Endodermal cell (in vitro differentiated cells): ENCODE data around the gene GAB3. TPM values are rescaled to one million over a fixed set of nuclear protein-coding genes. Genes with fewer than 3 reads are reported as not detected.
"Not testable (repeated sequence)": the region's sequence is repeated elsewhere in the genome, so short reads cannot be mapped to it uniquely, and the experiment has no call there.

Experiments
- DNase-seq: peaks from one replicate; pipeline ENCODE4 v3.0.0-alpha.2; 2017
- H3K27ac ChIP-seq: 2 replicates; pipeline ENCODE4 v1.5.1; 2013; ENCODE audit warnings: mild to moderate bottlenecking, low read depth, low read length, moderate library complexity
- H3K27me3 ChIP-seq: 2 replicates; pipeline ENCODE4 v1.6.1; 2013; ENCODE audit warnings: mild to moderate bottlenecking, low read length, moderate library complexity; ENCODE audit not compliant: insufficient read depth, control insufficient read depth, poor library complexity, severe bottlenecking
- H3K36me3 ChIP-seq: 2 replicates; pipeline ENCODE4 v1.7.0; 2013; ENCODE audit warnings: mild to moderate bottlenecking, low read length, moderate library complexity; ENCODE audit not compliant: control insufficient read depth, insufficient read depth
- H3K4me1 ChIP-seq: one replicate; pipeline ENCODE4 v1.7.0; 2013; ENCODE audit warnings: low read length; ENCODE audit not compliant: control insufficient read depth, insufficient read depth
- H3K4me3 ChIP-seq: 2 replicates; pipeline ENCODE4 v1.5.1; 2013; ENCODE audit warnings: mild to moderate bottlenecking, low read length, moderate library complexity
- H3K9ac ChIP-seq: 2 replicates; pipeline ENCODE4 v1.6.1; 2013; ENCODE audit warnings: mild to moderate bottlenecking, low read length, moderate library complexity; ENCODE audit not compliant: poor library complexity, severe bottlenecking; ENCODE audit errors: extremely low read depth
- H3K9me3 ChIP-seq: 2 replicates; pipeline ENCODE4 v1.6.1; 2013; ENCODE audit warnings: mild to moderate bottlenecking, low read length, moderate library complexity; ENCODE audit not compliant: control insufficient read depth
- H3K27ac Mint-ChIP-seq: 2 replicates; pipeline ENCODE4 v1.8.0; 2020; ENCODE audit warnings: mixed read lengths
- H3K27me3 Mint-ChIP-seq: 2 replicates; pipeline ENCODE4 v1.8.0; 2021; ENCODE audit warnings: mild to moderate bottlenecking, mixed read lengths; ENCODE audit not compliant: insufficient read depth
- H3K36me3 Mint-ChIP-seq: 2 replicates; pipeline ENCODE4 v1.8.0; 2020; ENCODE audit warnings: low read depth, mixed read lengths
- H3K4me1 Mint-ChIP-seq: 2 replicates; pipeline ENCODE4 v1.8.0; 2020; ENCODE audit warnings: mixed read lengths
- H3K4me3 Mint-ChIP-seq: 2 replicates; pipeline ENCODE4 v1.8.0; 2020; ENCODE audit warnings: mild to moderate bottlenecking, moderate library complexity, mixed read lengths
- H3K9me3 Mint-ChIP-seq: 2 replicates; pipeline ENCODE4 v1.8.0; 2020; ENCODE audit warnings: mild to moderate bottlenecking, mixed read lengths
- WGBS, 2 experiments: methylation state at CpG; one replicate each; pipeline versions ENCODE4 v1.1.5 to v1.1.7; 2013; ENCODE audit warnings: missing lambda C conversion rate in 2 of 2, mixed read lengths in 1 of 2; ENCODE audit not compliant: insufficient coverage in 1 of 2, insufficient read length in 1 of 2; 5-methylcytosine and 5-hydroxymethylcytosine counted together
- total RNA-seq, 2 donors: library from RNA; stranded (reverse); fragmentation: NEBNext Ultra II Directional in 1 of 2; extraction: Animal tissue kit (Norgen Biotek cat#: 25700) in 1 of 2; gene quantifications; 2 replicates in 1 of 2; 3 replicates in 1 of 2; pipeline ENCODE4 v1.2.1, GENCODE V29; 2021
- TF ChIP-seq, protein P1 (sequence below): fragments of 200-600 bp; sonication (generic); conservative IDR thresholded peaks from 2 replicates; pipeline ENCODE4 v1.5.0; 2021; ENCODE audit warnings: antibody characterized with exemption, mild to moderate bottlenecking

The GAB3 gene
- total RNA-seq, 2 donors from 2014 or later = 0.13 to 0.55 TPM

DNA sequence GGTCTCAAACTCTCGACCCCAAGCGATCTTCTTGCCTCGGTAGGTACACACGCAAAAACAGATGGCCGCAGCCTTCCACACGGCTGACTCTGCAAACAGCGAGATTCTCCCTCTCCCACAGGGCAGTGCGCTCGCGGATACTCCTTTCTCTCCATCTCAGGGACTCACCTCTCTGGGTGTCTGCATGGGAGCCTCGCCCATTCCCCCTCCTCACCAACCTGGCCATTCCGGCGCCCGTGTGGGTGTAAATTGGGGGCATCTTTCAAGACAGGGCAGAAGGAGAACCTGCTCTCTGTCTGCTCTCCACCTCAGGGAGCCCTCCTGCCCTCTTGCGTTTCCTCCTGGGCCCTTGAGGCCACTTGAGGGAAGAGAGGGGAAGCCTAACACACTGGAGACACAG lies 101.9 kb downstream of the GAB3 start:
- 94% methylated on average over 11 of the region's 15 CpGs; no CpG with 5 or more reads in 1 of the 2 experiments for WGBS, 2 experiments

DNA sequence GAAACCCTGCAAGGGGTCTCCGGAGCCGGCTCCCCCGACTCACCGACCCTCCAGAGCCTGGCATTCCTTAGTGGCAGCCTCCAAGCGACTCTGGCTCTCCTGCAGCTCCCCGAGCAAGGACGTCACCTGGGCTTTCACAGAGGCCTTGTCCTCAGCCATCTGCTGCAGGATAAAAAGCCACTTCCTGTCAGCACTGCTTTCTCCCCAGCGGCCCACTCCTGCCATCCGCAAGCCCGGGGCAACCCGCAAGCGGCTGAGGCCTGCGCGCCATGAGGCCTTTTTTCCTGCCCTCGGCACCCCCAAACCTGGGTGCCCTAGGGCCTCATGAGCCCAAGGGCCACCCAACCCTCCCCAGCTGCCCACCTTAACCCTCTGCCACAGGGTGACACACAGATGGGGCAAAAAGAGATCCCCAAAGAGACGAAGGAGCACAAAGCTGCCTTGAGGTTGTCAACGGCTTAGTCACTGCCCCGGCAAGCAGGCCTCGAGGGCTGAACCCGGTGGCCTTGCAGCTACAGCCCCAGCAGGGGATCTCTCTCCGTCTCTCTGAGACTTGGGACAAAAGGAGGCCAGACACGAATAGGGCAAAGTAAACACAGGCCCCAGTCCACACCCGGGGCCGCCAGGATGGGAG lies 105.0 kb downstream of the GAB3 start:
- no CpG with 5 or more reads among the region's 24 CpGs for whole genome bisulfite sequencing, 2 experiments
- not testable (repeated sequence) for H3K4me1 ChIP-seq, H3K27ac Mint-ChIP-seq, H3K4me1 Mint-ChIP-seq, H3K9ac ChIP-seq, H3K36me3 ChIP-seq, H3K27ac ChIP-seq, H3K4me3 ChIP-seq, H3K9me3 ChIP-seq, H3K27me3 Mint-ChIP-seq, H3K36me3 Mint-ChIP-seq, H3K27me3 ChIP-seq, DNase-seq, H3K4me3 Mint-ChIP-seq
- peaks cover 19% of the 10 kb centered on the region for H3K9me3 Mint-ChIP-seq

More for the DNA sequence above, 101.9 kb downstream of the GAB3 start:
- no peaks in the 10 kb centered on the region for H3K4me1 Mint-ChIP-seq
- DNase-seq = no peak
- Histone ChIP-seq H3K9ac (no peak overlapping the region), H3K36me3 (no peaks in the 10 kb centered on the region), H3K27ac (no peak overlapping the region), H3K4me1 (no peaks in the 10 kb centered on the region), H3K27me3 (no peaks in the 10 kb centered on the region), H3K4me3 (no peak overlapping the region), H3K9me3 (no peaks in the 10 kb centered on the region)
- H3K4me3 Mint-ChIP-seq = no peak overlapping the region
- TF ChIP-seq, protein P1, sequence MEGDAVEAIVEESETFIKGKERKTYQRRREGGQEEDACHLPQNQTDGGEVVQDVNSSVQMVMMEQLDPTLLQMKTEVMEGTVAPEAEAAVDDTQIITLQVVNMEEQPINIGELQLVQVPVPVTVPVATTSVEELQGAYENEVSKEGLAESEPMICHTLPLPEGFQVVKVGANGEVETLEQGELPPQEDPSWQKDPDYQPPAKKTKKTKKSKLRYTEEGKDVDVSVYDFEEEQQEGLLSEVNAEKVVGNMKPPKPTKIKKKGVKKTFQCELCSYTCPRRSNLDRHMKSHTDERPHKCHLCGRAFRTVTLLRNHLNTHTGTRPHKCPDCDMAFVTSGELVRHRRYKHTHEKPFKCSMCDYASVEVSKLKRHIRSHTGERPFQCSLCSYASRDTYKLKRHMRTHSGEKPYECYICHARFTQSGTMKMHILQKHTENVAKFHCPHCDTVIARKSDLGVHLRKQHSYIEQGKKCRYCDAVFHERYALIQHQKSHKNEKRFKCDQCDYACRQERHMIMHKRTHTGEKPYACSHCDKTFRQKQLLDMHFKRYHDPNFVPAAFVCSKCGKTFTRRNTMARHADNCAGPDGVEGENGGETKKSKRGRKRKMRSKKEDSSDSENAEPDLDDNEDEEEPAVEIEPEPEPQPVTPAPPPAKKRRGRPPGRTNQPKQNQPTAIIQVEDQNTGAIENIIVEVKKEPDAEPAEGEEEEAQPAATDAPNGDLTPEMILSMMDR = no peak
- H3K27me3 Mint-ChIP-seq = no peaks in the 10 kb centered on the region
- no peaks in the 10 kb centered on the region for H3K36me3 Mint-ChIP-seq
- H3K9me3 Mint-ChIP-seq = peaks cover 25% of the 10 kb centered on the region
- no peak overlapping the region for H3K27ac Mint-ChIP-seq

DNA sequence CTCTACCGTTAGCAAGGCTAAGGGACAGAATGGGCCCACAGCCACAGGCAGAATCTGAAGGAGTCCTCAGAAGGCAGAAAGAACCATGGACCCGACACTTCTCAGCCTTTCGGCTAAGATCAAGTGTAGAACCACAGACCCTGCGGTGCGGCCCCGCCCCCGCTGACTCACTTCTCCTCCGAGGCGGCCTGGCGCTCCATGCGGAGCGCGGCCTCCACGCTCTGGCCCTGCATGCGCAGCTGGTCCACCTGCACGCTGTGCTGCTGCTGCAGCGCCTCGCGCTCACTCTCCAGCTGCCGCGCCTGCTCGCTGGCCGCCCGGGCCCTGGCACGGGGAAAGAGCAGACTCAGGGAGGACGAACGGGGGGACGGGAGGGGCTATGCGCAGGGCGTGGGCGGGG lies 107.2 kb downstream of the GAB3 start:
- DNase-seq, H3K27me3 Mint-ChIP-seq, H3K9me3 Mint-ChIP-seq, H3K36me3 Mint-ChIP-seq, H3K9me3 ChIP-seq, H3K4me3 Mint-ChIP-seq, H3K4me1 ChIP-seq, H3K27ac Mint-ChIP-seq, H3K36me3 ChIP-seq, H3K9ac ChIP-seq, H3K27ac ChIP-seq, H3K27me3 ChIP-seq, H3K4me1 Mint-ChIP-seq, H3K4me3 ChIP-seq: not testable (repeated sequence)
- no CpG with 5 or more reads among the region's 31 CpGs for WGBS, 2 experiments

DNA sequence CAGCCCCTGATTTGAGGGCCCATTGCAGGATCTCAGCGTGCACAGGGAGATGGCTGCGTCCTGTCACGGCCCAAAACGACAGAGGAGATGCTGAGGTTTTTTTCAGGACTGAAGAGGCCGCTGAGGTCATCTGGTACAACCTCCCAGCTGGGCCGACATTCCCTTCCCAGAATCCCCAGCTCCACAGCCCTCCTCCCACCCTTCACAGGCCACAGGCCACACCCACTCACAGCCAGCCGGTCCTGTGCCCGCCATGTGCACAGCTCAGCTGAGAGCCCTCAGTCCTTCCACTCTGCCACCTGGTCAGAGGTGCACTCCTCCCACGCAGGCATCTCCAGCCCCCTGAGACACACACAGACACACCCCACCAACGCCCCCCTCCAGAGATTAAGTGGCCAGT lies 109.1 kb downstream of the GAB3 start:
- H3K27ac Mint-ChIP-seq, H3K4me1 Mint-ChIP-seq, H3K9me3 ChIP-seq, H3K4me3 Mint-ChIP-seq, H3K4me3 ChIP-seq, H3K4me1 ChIP-seq, H3K36me3 ChIP-seq, H3K36me3 Mint-ChIP-seq, H3K27ac ChIP-seq, H3K9me3 Mint-ChIP-seq, H3K27me3 ChIP-seq, H3K9ac ChIP-seq, H3K27me3 Mint-ChIP-seq, DNase-seq: not testable (repeated sequence)
- no CpG with 5 or more reads among the region's 10 CpGs for WGBS, 2 experiments

DNA sequence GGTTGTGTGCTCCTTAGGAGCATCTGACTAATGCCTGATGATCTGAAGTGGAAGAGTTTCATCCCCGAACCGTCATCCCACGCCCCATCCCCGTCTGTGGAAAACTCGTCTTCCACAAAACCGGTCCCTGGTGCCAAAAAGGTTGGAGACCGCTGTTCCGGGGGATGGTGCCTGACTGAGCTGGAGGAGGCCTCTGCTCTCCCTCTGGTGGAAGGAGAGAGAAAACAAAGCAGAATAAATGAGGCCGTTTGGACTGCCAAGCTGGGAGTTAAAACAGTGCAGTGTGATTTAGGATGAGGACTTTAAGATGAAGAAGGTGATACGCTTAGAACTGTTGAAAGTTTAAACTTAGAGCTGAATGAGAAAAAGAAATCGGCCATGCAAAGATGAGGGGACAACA lies 117.2 kb downstream of the GAB3 start:
- H3K4me3 ChIP-seq, H3K36me3 ChIP-seq, H3K9me3 Mint-ChIP-seq, H3K4me3 Mint-ChIP-seq, H3K9ac ChIP-seq, H3K27ac ChIP-seq, H3K27me3 Mint-ChIP-seq, H3K4me1 ChIP-seq, H3K9me3 ChIP-seq, H3K27ac Mint-ChIP-seq, DNase-seq, H3K27me3 ChIP-seq, H3K4me1 Mint-ChIP-seq, H3K36me3 Mint-ChIP-seq: not testable (repeated sequence)
- WGBS, 2 experiments = no CpG with 5 or more reads among the region's 11 CpGs

DNA sequence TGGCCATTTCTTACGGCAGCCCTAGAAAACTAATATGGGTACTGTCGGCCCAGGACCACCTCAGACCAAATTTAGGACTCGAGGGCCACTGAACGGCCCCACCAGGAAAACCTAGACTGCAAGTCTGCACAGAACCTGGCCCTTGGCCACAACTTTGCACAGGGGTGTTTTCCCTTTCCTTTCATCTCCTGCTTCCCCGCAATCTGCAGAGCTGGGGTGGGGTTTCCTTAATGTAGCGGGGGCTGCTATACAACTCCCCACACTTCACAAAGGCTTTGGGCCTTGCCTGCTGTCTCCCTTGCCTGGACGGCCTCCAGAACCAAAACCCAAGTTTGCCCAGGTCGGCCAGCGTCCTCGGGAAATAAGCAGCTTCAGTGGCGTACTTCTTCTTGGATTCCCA lies 119.9 kb downstream of the GAB3 start:
- WGBS, 2 experiments = no CpG with 5 or more reads among the region's 11 CpGs
- H3K27ac Mint-ChIP-seq, H3K27me3 Mint-ChIP-seq: not testable (repeated sequence)

More for the DNA sequence above, 119.9 kb downstream of the GAB3 start:
- not testable (repeated sequence) for H3K9me3 ChIP-seq, H3K27me3 ChIP-seq, H3K27ac ChIP-seq, H3K4me3 ChIP-seq, H3K9ac ChIP-seq, H3K4me3 Mint-ChIP-seq, DNase-seq, H3K36me3 ChIP-seq, H3K9me3 Mint-ChIP-seq, H3K36me3 Mint-ChIP-seq, H3K4me1 Mint-ChIP-seq, H3K4me1 ChIP-seq
